NCI-H446 (cell line): ENCODE results near the gene ZNF334.

ENCODE experiments used
- DNase-seq, 2 experiments: peaks; one replicate each; lab custom pipeline; 2025; lab: John Stamatoyannopoulos, UW

Gene ZNF334

DNA sequence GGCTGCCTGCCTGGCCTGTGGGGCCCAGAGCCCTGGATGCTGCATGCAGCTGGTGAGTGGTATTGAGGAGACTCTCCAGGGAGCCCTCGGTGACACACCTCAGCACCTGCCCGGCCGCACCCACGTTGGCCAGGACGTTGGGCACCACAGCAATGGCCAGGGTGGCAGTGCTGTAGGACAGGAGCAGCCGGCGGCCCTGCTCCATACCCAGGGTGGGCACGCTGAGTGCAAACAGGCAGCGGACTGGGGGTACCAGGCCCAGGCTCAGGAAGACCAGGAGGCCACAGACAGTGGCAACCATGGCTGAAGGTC, 32.4 kb upstream of the ZNF334 start:
- DNase-seq = no peak

DNA sequence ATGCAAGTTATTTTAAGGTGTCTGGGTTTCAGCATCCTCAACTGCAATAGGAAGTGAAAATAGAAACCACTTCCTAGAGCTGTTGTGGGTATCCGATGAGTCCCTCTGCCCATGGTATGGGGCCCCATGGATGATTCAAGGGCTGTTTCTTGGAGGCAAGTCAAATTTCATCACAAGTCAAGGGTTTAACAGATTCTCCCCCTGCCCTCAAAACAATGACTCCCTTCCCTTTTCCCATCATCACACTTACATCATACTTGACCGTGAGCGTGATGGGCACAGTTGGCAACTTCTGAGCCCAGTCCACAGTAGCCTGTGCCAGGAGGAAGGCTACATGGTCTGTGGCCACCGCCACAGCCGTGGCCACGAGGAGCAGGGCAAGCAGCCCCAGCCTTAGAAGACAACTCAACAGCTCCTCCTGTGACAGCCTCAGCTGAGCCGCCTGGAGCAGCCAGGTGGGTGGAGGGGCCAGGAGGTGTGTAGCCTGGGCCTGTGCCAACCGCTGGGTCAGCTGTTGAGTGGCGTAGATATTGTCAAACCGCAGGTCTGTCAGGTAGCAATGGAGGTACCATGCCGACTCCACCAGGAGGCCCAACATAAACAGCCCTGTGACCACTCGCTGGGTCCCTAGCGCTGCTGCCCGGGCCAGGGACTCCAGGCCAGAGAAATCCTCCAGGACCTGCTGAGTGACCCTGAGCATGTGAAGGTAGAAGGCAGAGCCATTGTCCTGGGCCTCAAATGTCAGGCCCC, 31.9 kb upstream of the ZNF334 start:
- DNase-seq = no peak

DNA sequence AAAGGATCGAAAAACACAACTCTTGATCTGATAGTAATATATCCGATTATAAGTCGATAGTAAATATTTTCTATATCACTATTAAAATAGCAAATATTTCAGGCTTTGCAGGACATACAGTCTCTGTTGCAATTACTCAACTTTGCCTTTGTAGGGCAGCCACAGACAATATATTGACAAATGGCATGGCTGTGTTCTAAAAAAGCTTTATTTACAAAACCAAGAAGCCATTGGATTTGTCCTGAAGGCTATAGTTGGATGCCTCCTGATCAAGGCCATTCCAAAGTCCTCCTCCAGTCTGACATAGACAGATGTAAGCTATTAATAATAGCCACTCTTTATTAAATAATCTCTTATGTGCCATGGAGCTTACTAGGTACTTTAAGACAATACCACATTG, 31.2 kb upstream of the ZNF334 start:
- DNase-seq = no peak

DNA sequence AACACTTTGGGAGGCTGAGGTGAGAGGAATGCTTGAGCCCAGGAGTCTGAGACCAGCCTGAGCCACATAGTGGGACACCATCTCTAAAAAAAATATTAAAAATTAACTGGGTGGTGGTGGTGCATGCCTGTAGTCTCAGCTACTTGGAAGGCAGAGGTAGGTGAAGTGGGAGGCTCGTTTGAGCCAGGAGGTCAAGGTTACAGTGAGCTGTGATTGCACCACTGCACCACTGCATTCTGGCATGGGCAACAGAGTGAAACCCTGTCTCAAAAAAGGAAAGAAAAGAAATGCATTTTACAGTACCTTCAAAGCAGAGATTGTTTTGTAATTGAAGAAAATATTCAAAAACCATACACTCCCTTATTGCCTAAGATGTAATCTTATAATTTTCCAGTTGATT, 30.6 kb upstream of the ZNF334 start:
- no peak for DNase-seq

GRCh38 chr20:46543033-46543432, 29.7 kb upstream of the ZNF334 start:
- no peak for DNase-seq

GRCh38 chr20:46541229-46541935, 28.0 kb upstream of the ZNF334 start:
- no peak for DNase-seq

GRCh38 chr20:46539113-46539512, 25.8 kb upstream of the ZNF334 start:
- no peak for DNase-seq

DNA sequence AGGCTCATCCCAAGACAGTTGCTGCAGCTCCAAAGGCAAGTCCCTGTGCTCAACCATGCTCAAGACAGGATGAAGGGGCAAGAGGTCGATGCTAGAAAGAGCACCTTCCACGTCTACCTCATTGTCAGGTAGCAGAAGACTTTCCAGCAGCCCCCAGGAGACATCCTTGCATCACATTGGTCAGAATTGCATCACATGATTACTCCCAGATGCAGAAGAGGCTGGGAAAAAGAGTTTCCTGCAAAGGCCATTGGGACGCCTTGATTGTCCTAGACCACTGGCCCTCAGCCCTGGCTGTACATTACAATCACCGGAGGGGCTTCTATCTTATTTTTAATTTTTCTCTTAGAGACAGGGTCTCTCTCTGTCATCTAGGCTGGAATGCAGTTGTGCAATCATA, 17.3 kb upstream of the ZNF334 start:
- no peak for DNase-seq

GRCh38 chr20:46523696-46524328, 10.5 kb upstream of the ZNF334 start:
- no peak for DNase-seq

GRCh38 chr20:46523108-46523507, 9.7 kb upstream of the ZNF334 start:
- DNase-seq = no peak

DNA sequence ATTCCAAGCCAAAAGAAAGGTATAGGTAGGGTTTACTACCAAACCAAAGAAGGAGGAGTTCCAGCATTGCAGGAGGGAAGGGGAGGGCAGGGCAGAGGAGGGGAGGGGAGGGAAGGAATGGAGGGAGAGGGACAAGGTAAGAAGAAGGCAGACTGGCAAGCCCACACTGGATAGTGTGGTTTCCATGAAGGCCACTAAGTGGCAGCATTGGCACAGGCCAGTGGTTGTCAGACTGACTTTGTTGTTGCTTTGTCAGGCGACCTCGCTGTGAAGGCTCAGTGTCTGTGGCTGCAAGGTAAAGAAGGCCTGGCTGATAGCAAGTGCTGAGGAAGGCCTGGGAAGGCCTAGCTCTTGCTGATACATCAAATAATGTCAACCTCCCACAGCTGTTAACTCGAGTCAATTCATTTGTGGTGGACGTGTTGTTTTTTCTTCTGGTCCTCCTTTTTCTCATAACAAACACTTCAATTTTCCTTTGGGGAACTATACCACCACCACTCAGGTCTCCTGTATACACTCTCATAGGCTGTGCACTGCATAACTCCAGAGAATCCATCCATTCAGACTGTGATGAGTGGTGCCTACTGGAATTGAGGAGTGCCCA, 7.7 kb upstream of the ZNF334 start:
- DNase-seq = peak in 1 of 2 experiments; percentile 57

DNA sequence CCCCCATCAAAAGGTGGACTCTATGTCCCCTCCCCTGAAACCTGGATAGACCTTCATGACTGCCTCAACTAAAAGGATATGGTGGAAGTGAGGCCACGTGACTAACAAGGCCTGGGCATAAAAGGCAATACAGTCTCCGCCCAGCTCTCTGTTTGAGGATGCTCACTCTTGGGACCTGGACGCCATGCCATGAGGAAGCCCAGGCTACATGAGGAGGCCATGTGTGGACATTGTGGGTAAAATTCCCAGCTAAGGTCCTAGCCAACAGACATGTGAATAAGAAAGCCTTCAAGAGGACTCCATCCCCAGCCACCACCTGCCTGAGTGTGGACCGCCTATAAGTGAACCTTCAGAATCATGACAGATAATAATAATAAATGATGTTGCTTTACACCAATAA, 7.2 kb upstream of the ZNF334 start:
- DNase-seq = no peak

- DNase-seq = no peak
Observed at GRCh38 chr20:46519471-46520068, 6.2 kb upstream of the ZNF334 start.

DNA sequence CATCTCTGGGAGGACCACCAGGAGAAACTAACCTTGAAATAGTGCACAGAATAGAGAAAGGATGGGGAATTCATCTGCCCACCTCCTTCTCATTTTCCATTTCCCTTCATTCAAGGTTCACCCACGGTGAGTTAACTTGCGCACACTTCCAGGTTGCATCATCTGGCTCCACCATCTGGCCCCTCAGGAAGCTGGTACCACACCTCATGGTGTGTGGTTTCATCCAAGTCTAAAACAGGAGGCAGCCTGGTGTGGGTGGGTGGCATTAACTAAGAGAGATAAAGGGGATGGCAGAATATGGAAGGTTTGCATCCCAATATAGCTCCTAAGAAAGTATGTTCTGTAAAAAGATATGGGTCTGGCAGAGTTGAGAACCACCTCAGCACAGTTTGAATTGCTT, 3.8 kb downstream of the ZNF334 start:
- no peak for DNase-seq

DNA sequence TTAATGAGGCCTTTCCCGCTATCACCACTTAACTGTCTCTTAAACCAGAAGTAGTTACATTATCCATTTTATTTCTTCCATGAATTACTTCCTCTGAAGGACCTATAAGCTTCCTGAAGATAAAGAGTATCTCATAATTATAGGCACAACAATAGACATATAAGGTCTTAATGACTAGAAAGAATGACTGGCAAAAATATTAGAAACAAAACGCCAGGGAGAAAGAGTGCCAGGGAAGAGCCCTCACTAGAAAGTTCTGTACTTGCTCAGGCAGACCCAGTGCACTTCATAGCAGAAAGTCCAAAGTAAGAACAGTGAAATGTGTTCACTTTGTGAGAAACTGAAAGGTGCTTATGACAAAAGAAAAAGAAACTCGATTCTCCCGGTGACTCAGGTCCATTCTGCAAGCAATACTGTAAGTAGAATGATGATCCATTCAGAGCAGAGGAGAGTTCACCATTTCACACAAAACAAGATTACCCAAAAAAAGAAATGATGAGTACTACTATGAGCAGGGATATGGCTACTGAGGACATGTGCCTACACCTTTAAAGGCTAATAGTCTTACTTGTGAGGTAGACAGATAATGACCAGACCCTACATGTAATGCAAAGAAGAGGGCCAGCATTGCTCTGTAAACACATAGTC, 5.5 kb downstream of the ZNF334 start:
- no peak for DNase-seq

DNA sequence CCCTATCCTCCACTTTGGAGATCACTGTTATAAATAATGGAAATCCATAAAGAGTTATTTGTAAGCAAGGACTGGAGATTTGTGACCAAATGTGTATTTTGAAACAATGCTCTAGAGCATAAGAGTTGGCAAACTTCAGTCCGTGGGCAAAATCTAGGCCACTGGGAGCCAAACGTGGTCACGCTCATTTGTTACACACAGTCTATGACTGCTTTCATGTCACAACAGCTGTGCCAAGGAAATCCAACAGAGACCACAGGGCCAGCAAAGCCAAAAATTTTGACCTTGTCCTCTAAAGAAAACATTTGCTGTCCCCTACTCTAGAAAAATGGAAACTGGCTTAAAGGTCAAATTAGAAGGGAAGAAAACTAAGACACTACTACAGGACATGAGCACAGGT, 7.9 kb downstream of the ZNF334 start:
- no peak for DNase-seq

- no peak for DNase-seq
Observed at GRCh38 chr20:46501961-46502360, 11.4 kb downstream of the ZNF334 start.

GRCh38 chr20:46501337-46501942, 11.9 kb downstream of the ZNF334 start:
- DNase-seq = no peak

DNA sequence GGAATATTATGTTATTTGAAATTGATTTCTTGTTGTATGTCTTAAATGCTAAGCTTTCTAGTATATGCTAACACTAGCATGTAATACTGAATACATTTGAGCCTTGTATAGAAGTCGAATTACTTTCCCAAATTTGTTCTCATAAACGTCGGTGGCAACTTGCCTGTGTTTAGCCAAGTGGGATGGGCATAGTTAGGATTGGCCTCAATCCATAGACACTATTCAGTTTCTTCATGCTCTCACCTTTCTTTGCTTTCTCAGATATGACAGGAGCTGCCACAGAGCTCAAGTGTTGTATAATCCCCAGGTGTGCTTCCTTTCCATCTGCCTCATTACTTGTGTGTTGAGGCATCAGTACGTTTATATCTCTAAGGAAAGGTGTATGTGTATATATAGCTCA, 19.3 kb downstream of the ZNF334 start:
- no peak for DNase-seq

- DNase-seq = no peak
Observed at GRCh38 chr20:46491354-46491753, 22.0 kb downstream of the ZNF334 start.

- DNase-seq = peak in 1 of 2 experiments; percentile 4
Observed at GRCh38 chr20:46488451-46488850, 24.9 kb downstream of the ZNF334 start.

GRCh38 chr20:46487628-46488027, 25.7 kb downstream of the ZNF334 start:
- DNase-seq = no peak
